CD4-positive, alpha-beta T cell treated with Interleukin-12 subunit alpha and Interleukin-12 subunit beta, for 1 hour (primary cell): Measurements from ENCODE around the gene GPR107.

Experiments used
- DNase-seq: peaks from one replicate; pipeline ENCODE4 v3.0.0-alpha.2; 2020

Gene GPR107

GRCh38 chr9:130112538-130113151 is 58.9 kb downstream of the GPR107 start:
- DNase-seq = no peak

- DNase-seq = no peak
Observed at GRCh38 chr9:130114741-130115140, 61.0 kb downstream of the GPR107 start.

GRCh38 chr9:130116346-130116745 is 62.6 kb downstream of the GPR107 start:
- no peak for DNase-seq

- no peak for DNase-seq
Observed at GRCh38 chr9:130117376-130117775, 63.7 kb downstream of the GPR107 start.

- DNase-seq = no peak
Observed at GRCh38 chr9:130117816-130118632, 64.3 kb downstream of the GPR107 start.

GRCh38 chr9:130118841-130119518 is 65.3 kb downstream of the GPR107 start:
- no peak for DNase-seq

- no peak for DNase-seq
Observed at GRCh38 chr9:130119519-130120298, 66.0 kb downstream of the GPR107 start.

GRCh38 chr9:130120299-130120587 is 66.5 kb downstream of the GPR107 start:
- DNase-seq = no peak

- DNase-seq = no peak
Observed at GRCh38 chr9:130120832-130121231, 67.1 kb downstream of the GPR107 start.

- no peak for DNase-seq
Observed at GRCh38 chr9:130122456-130122855, 68.8 kb downstream of the GPR107 start.

GRCh38 chr9:130124085-130124860 is 70.6 kb downstream of the GPR107 start:
- DNase-seq = no peak

- DNase-seq = no peak
Observed at GRCh38 chr9:130126721-130127433, 73.2 kb downstream of the GPR107 start.

GRCh38 chr9:130128251-130128650 is 74.5 kb downstream of the GPR107 start:
- DNase-seq = peak; percentile 80

GRCh38 chr9:130128733-130129431 is 75.2 kb downstream of the GPR107 start:
- DNase-seq = peak; percentile 63

GRCh38 chr9:130129432-130130061 is 75.8 kb downstream of the GPR107 start:
- no peak for DNase-seq

- DNase-seq = no peak
Observed at GRCh38 chr9:130132746-130133145, 79.0 kb downstream of the GPR107 start.

GRCh38 chr9:130137081-130137640 is 83.5 kb downstream of the GPR107 start:
- DNase-seq = no peak

GRCh38 chr9:130137641-130138081 is 84.0 kb downstream of the GPR107 start:
- no peak for DNase-seq

GRCh38 chr9:130138171-130138653 is 84.5 kb downstream of the GPR107 start:
- no peak for DNase-seq

GRCh38 chr9:130138791-130139190 is 85.1 kb downstream of the GPR107 start:
- DNase-seq = no peak
